Activated CD4-positive, alpha-beta memory T cell treated with anti-CD3 and anti-CD28 coated beads, Interleukin-2, amount 10 ng/mL, durations not matched to agents 7 days and 5 days (primary cell): ENCODE measurements around the gene PTPRH. TPM values are rescaled to one million over a fixed set of nuclear protein-coding genes. Genes with fewer than 3 reads are reported as not detected.

Experiments
- CTCF ChIA-PET: fragments of 350-600 bp; sonication (Branson Sonifier 250); formaldehyde crosslinking; loops from one replicate; lab custom pipeline; 2021; ENCODE audit warnings: antibody characterized with exemption, inconsistent platforms; lab: Charles Lee
- POLR2A ChIA-PET: fragments of 350-600 bp; sonication (Branson Sonifier 250); formaldehyde crosslinking; loops from one replicate; lab custom pipeline; 2021; ENCODE audit warnings: antibody characterized with exemption; lab: Charles Lee
- DNase-seq: peaks from one replicate; pipeline ENCODE4 v3.0.0-alpha.2; 2020
- H3K27ac Mint-ChIP-seq: one replicate; pipeline ENCODE4 v1.8.0; 2021; ENCODE audit warnings: mild to moderate bottlenecking, mixed read lengths
- H3K27me3 Mint-ChIP-seq: one replicate; pipeline ENCODE4 v1.8.0; 2021; ENCODE audit warnings: mixed read lengths
- H3K36me3 Mint-ChIP-seq: one replicate; pipeline ENCODE4 v1.8.0; 2021; ENCODE audit warnings: low read depth, mixed read lengths
- H3K4me1 Mint-ChIP-seq: one replicate; pipeline ENCODE4 v1.8.0; 2021; ENCODE audit warnings: mixed read lengths
- H3K4me3 Mint-ChIP-seq: one replicate; pipeline ENCODE4 v1.8.0; 2021; ENCODE audit warnings: mild to moderate bottlenecking, mixed read lengths
- H3K9me3 Mint-ChIP-seq: one replicate; pipeline ENCODE4 v1.8.0; 2021; ENCODE audit warnings: mixed read lengths
- total RNA-seq, 2 experiments: library from RNA; stranded (reverse); gene quantifications; one replicate each; pipeline ENCODE4 v1.2.3, GENCODE V29; 2021

Gene PTPRH
- total RNA-seq, 2 experiments from 2014 or later: not detected

GRCh38 chr19:55137915-55138314 lies 71.4 kb downstream of the PTPRH start:
- no peak overlapping the region for H3K4me3 Mint-ChIP-seq
- no peak overlapping the region for H3K27ac Mint-ChIP-seq
- ChIA-PET CTCF (interaction anchor here (0.6 to 0.7 kb wide), 2 partner anchors 142 to 266 kb away, joined by 3 read pairs; partner anchors contain the start of gene HSPBP1), POLR2A (no interaction called here)
- peaks cover 3% of the 10 kb centered on the region for H3K4me1 Mint-ChIP-seq
- peaks cover 9% of the 10 kb centered on the region for H3K27me3 Mint-ChIP-seq
- H3K9me3 Mint-ChIP-seq: no peaks in the 10 kb centered on the region
- no peaks in the 10 kb centered on the region for H3K36me3 Mint-ChIP-seq
- no peak for DNase-seq

DNA sequence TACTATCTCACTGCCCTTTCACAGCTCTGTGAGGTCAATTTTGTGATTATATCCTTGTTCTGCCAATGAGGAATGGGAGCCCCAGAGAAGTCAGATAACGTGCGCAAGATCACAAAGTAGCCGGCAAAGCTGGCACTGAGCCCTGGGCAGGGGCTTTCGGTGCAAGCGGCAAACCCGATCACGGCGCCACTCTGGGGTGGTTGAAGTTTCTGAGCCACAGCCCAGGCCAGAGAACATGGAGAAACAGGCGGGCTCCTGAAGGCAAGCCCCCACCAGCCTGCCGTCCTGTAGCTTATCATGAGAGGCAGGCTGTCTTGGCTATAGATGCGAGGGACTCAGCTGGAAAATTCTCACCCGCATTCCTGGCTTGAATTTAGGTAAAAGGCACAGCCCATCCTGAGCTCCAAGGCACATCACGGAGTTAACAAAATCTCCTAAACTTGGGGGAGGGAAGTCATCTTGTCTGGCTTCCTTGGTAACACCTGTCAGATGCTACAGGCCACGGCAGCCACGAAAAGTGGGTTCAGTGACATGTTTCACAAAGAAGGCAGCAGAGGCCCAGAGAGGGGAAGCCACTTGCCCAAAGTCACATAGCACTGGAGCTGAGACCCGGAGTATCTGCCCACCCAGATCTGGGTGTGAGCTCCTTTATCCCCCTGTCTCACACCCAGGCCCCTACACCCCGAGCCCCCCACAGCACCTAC lies 72.8 kb downstream of the PTPRH start:
- POLR2A ChIA-PET: no interaction called here
- Mint-ChIP-seq H3K27me3 (peaks cover 12% of the 10 kb centered on the region), H3K36me3 (no peaks in the 10 kb centered on the region), H3K9me3 (no peaks in the 10 kb centered on the region), H3K4me1 (peaks cover 3% of the 10 kb centered on the region), H3K27ac (no peak overlapping the region), H3K4me3 (no peak overlapping the region)
- no peak for DNase-seq
- CTCF ChIA-PET: interaction anchor here (0.5 to 1.9 kb wide), 5 partner anchors 24 to 1138 kb away, joined by 3 to 6 read pairs (median 4); no protein-coding TSS in a partner anchor

DNA sequence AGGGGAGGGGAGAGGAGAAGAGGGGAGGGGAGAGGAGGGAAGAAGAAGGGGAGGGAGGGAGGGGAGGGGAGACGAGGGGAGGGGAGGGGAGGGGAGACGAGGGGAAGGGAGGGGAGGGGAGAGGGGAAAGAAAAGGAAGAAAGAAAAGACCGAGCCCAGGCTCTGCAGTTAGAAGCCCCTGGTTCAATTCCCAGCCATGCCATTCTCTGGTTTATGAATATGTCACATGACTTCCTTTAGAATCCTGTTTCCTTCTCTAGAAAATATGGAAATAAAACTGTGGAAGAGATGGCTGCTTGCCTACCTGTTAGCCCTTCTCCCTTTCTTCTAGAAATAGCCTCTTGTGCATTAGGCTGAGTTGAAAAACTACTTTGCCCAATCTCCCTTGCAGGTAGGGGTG lies 74.6 kb downstream of the PTPRH start:
- Mint-ChIP-seq H3K36me3 (no peaks in the 10 kb centered on the region), H3K4me1 (no peaks in the 10 kb centered on the region), H3K4me3 (no peak overlapping the region), H3K27me3 (peaks cover 20% of the 10 kb centered on the region), H3K27ac (no peak overlapping the region), H3K9me3 (no peaks in the 10 kb centered on the region)
- ChIA-PET CTCF (interaction anchor here (1.9 kb wide), 1 partner anchor 46 kb away, joined by 6 read pairs; no protein-coding TSS in a partner anchor), POLR2A (no interaction called here)
- no peak for DNase-seq

DNA sequence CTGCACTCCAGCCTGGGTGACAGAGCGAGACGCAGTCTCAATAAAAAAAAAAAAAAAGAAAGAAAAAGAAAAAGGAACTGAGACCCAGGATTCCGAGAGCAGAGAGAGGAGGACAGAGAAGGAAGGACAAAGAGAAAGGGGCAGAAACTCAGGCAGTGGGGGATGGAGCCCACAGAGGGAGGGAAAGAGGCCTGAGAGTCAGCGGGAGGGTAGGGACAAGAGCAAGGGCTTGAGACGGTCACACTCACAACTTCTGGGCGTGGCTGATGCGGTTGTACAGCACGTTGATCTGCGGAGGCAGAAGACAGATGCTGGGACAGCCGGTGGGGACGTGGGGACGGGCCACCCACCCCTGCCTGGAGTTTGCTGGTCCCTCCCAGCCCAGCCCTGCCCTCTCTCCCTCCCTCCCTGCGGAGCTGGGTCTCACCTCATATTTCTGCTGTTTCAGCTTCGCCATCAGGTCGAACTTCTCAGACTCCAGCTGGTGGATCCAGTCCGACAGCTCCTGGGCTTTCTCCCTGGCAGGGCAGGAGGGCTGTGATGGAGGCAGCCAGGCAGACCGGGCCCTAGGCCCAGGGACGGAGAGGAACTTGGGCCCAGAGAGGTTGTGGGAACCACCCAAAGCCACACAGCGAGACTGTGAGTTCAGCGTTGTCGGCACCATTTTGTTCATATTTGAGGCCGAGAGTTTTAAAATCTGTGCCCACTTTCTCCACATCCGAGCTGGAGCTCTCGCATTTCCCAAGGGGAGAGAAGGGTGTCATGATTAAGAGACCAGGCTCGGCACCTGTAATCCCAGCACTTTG lies 75.5 kb downstream of the PTPRH start:
- H3K9me3 Mint-ChIP-seq: no peaks in the 10 kb centered on the region
- H3K27ac Mint-ChIP-seq: no peak overlapping the region
- peaks cover 20% of the 10 kb centered on the region for H3K27me3 Mint-ChIP-seq
- H3K4me1 Mint-ChIP-seq: no peaks in the 10 kb centered on the region
- DNase-seq: no peak
- no peaks in the 10 kb centered on the region for H3K36me3 Mint-ChIP-seq
- no peak overlapping the region for H3K4me3 Mint-ChIP-seq
- ChIA-PET CTCF (interaction anchor here (0.9 kb wide), 1 partner anchor 46 kb away, joined by 3 read pairs; no protein-coding TSS in a partner anchor), POLR2A (no interaction called here)

DNA sequence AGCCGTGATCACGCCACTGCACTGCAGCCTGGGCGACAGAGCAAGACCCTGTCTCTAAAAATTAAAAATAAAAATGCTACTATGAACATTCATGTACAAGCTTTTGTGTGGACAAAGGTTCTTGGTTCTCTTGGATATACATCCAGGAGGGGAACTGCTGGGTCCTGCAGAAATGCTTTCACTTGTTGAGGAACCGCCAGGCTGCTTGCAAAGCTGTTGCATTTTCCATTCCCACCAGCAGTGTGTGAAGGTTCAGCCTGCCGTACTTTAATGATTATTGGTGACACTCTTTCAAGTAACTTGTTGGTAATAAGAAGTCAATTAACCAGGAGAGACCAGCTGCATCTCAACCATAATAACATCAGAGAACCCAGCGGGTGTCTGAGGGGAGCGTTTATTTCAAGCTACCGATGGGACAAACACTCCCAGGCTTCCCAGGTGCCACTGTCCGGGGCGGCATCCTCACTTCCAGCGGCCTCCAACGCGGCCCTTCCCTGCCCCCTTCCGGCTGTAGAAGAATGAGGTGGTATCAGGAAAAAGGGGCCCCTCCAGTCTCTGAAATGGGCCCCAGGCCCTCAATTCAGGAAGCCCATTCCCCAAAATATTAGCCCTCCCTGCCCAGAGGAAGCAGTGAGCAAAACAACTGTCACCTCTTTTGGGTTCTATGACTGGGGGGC lies 76.7 kb downstream of the PTPRH start:
- H3K27ac Mint-ChIP-seq: no peak overlapping the region
- H3K27me3 Mint-ChIP-seq: peaks cover 26% of the 10 kb centered on the region
- H3K4me1 Mint-ChIP-seq: no peaks in the 10 kb centered on the region
- no peaks in the 10 kb centered on the region for H3K9me3 Mint-ChIP-seq
- ChIA-PET CTCF (interaction anchor here (0.6 to 1.3 kb wide), 6 partner anchors 9 to 454 kb away, joined by 3 to 4 read pairs (median 3); no protein-coding TSS in a partner anchor), POLR2A (no interaction called here)
- DNase-seq: no peak
- H3K36me3 Mint-ChIP-seq: no peaks in the 10 kb centered on the region
- no peak overlapping the region for H3K4me3 Mint-ChIP-seq

DNA sequence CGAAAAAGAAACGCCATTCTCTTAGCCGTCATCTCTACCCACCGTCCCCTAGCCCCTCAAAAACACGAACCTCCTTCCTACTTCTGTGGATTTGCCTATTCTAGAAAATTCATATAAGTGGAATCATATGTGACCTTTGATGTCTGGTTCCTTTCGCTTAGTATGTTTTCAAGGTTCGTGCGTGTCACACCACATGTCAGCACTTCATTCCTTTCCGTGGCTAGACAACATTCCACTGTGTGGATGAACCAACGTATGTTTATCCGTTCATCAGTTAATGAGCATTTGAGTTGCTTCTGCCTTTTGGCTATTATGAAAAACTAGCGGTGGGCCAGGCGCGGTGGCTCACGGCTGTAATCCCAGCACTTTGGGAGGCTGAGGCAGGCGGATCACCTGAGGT lies 77.9 kb downstream of the PTPRH start:
- CTCF ChIA-PET: interaction anchor here (0.6 kb wide), 1 partner anchor 1596 kb away, joined by 3 read pairs; no protein-coding TSS in a partner anchor
- no peak for DNase-seq
- H3K27me3 Mint-ChIP-seq: peaks cover 35% of the 10 kb centered on the region
- H3K4me3 Mint-ChIP-seq: no peak overlapping the region
- no peaks in the 10 kb centered on the region for H3K36me3 Mint-ChIP-seq
- H3K27ac Mint-ChIP-seq: no peak overlapping the region
- H3K4me1 Mint-ChIP-seq: no peaks in the 10 kb centered on the region
- H3K9me3 Mint-ChIP-seq: no peaks in the 10 kb centered on the region
- POLR2A ChIA-PET: no interaction called here

Other genes starting within 250 kb of the PTPRH start
- gene NLRP2, start 243.1 kb downstream of the PTPRH start, total RNA-seq: 10 to 100 TPM; 14.3 to 14.8 TPM
- gene GP6, start 171.2 kb downstream of the PTPRH start, total RNA-seq: under 1 TPM in 1 of 2 experiments, not detected in 1; 0.18 TPM
- gene RDH13, start 146.4 kb downstream of the PTPRH start, total RNA-seq: 10 to 100 TPM; 15.3 to 15.5 TPM
- 1 to 10 TPM; 6.9 to 7.6 TPM for gene EPS8L1, start 133.6 kb downstream of the PTPRH start, total RNA-seq
- gene PPP1R12C, start 91.9 kb downstream of the PTPRH start, total RNA-seq: 100 to 1,000 TPM; 132 to 134 TPM
- gene TNNT1, start 60.3 kb downstream of the PTPRH start, total RNA-seq: under 1 TPM; 0.38 to 0.68 TPM
- gene TNNI3, start 51.8 kb downstream of the PTPRH start, total RNA-seq: not detected
- gene DNAAF3, start 42.9 kb downstream of the PTPRH start, total RNA-seq: not detected
- not detected for gene SYT5, start 29.2 kb downstream of the PTPRH start, total RNA-seq
- 10 to 100 TPM; 10.3 to 12.4 TPM for gene TMEM86B, start 19.3 kb upstream of the PTPRH start, total RNA-seq
- 100 to 1,000 TPM; 213 to 229 TPM for gene PPP6R1, start 49.5 kb upstream of the PTPRH start, total RNA-seq
- gene HSPBP1, start 70.6 kb upstream of the PTPRH start, total RNA-seq: 10 to 100 TPM; 28.9 to 29.0 TPM
- gene BRSK1, start 74.5 kb upstream of the PTPRH start, total RNA-seq: 1 to 10 TPM; 5.6 to 5.7 TPM
- gene TMEM150B, start 115.8 kb upstream of the PTPRH start, total RNA-seq: 1 to 10 TPM; 1.0 to 2.0 TPM
- 10 to 100 TPM; 27.2 to 28.9 TPM for gene KMT5C, start 130.4 kb upstream of the PTPRH start, total RNA-seq
- 1 to 10 TPM in 1 of 2 experiments, under 1 TPM in 1; 0.83 to 2.0 TPM for gene COX6B2, start 145.2 kb upstream of the PTPRH start, total RNA-seq
- not detected for gene GARIN5B, start 153.8 kb upstream of the PTPRH start, total RNA-seq
- gene IL11, start 161.0 kb upstream of the PTPRH start, total RNA-seq: under 1 TPM in 1 of 2 experiments, not detected in 1; 0.48 TPM
- gene TMEM190, start 167.3 kb upstream of the PTPRH start, total RNA-seq: not detected
- 10 to 100 TPM; 19.2 to 19.3 TPM for gene TMEM238, start 174.8 kb upstream of the PTPRH start, total RNA-seq
- 1,000 to 10,000 TPM; 3,004 to 3,026 TPM for gene RPL28, start 176.4 kb upstream of the PTPRH start, total RNA-seq
- gene UBE2S, start 198.3 kb upstream of the PTPRH start, total RNA-seq: 100 to 1,000 TPM; 277 to 284 TPM
- gene SHISA7, start 233.8 kb upstream of the PTPRH start, total RNA-seq: not detected